Gastroesophageal sphincter (tissue), 4 donors: Measurements from ENCODE around the gene STUM. TPM values are rescaled to one million over a fixed set of nuclear protein-coding genes. Genes with fewer than 3 reads are reported as not detected.
A peak's percentile ranks its signal among the peaks of the same experiment; 100 is the strongest.

Experiments
- ATAC-seq: fragments of 150-250 bp; one replicate; pipeline ENCODE4 v1.9.1; 2016; ENCODE audit warnings: mild to moderate bottlenecking, moderate library complexity
- H3K27ac ChIP-seq, 4 donors: fragments of 200-600 bp; sonication (generic) in 3 of 4; 1 replicate in 3 of 4; 2 replicates in 1 of 4; pipeline ENCODE4 v1.5.1; 2016 to 2019
- H3K27me3 ChIP-seq: fragments of 200-600 bp; sonication (generic); one replicate; pipeline ENCODE4 v1.5.1; 2019
- H3K36me3 ChIP-seq, 2 donors: fragments of 200-600 bp; sonication (generic); one replicate each; pipeline ENCODE4 v1.5.1; 2019; ENCODE audit warnings: control low read depth in 1 of 2
- H3K4me1 ChIP-seq, 3 donors: fragments of 200-600 bp; sonication (generic); 1 replicate in 2 of 3; 2 replicates in 1 of 3; pipeline ENCODE4 v1.5.1; 2016 to 2019; ENCODE audit warnings: control low read depth in 2 of 3
- H3K4me3 ChIP-seq, 2 donors: fragments of 200-600 bp; sonication (generic); one replicate each; pipeline ENCODE4 v1.5.1; 2019; ENCODE audit warnings: mild to moderate bottlenecking in 1 of 2, moderate library complexity in 1 of 2
- H3K9me3 ChIP-seq, 3 donors: fragments of 200-600 bp; sonication (generic); one replicate each; pipeline ENCODE4 v1.5.1; 2017 to 2019; ENCODE audit warnings: control low read depth in 2 of 3
- EP300 ChIP-seq: sonication (generic); formaldehyde crosslinking; IDR thresholded peaks from one replicate; pipeline ENCODE4 v1.6.1; 2017; ENCODE audit warnings: antibody characterized with exemption, mild to moderate bottlenecking
- POLR2A ChIP-seq, 2 donors: fragments of 450-650 bp; IDR thresholded peaks; one replicate each; pipeline ENCODE4 v1.6.1; 2017; ENCODE audit warnings: antibody characterized with exemption in 2 of 2, mild to moderate bottlenecking in 2 of 2, moderate library complexity in 1 of 2
- POLR2AphosphoS5 ChIP-seq: sonication (generic); formaldehyde crosslinking; IDR thresholded peaks from one replicate; pipeline ENCODE4 v1.6.1; 2017; ENCODE audit warnings: antibody characterized with exemption
- WGBS, 2 donors: methylation state at CpG; one replicate each; pipeline ENCODE4 v1.1.5; 2018; ENCODE audit warnings: low coverage in 1 of 2; 5-methylcytosine and 5-hydroxymethylcytosine counted together
- total RNA-seq, 4 donors: library from RNA; depleted of rRNA; stranded (reverse); fragments of >200 nt; gene quantifications; one replicate each; pipeline ENCODE4 v1.1.0, GENCODE V29; 2016
- TF ChIP-seq, protein P1 (sequence below), 4 experiments: fragments of 200-600 bp in 2 of 4; fragments of 450-650 bp in 2 of 4; sonication (generic) in 1 of 4; IDR thresholded peaks; one replicate each; pipeline ENCODE4 v1.5.1; 2017 to 2019; ENCODE audit warnings: antibody characterized with exemption in 4 of 4, mild to moderate bottlenecking in 2 of 4, moderate library complexity in 2 of 4

STUM gene
- total RNA-seq, 4 donors from 2014 or later = 2.8 to 9.1 (median 4.5) TPM

GRCh38 chr1:226635456-226635941 is 86.9 kb downstream of the STUM start:
- no peak overlapping the region for H3K4me3 ChIP-seq
- no peak for TF ChIP-seq POLR2AphosphoS5
- no peak for TF ChIP-seq EP300
- TF ChIP-seq POLR2A (IDR thresholded peaks at IDR 0.05) = no peak
- TF ChIP-seq, protein P1, sequence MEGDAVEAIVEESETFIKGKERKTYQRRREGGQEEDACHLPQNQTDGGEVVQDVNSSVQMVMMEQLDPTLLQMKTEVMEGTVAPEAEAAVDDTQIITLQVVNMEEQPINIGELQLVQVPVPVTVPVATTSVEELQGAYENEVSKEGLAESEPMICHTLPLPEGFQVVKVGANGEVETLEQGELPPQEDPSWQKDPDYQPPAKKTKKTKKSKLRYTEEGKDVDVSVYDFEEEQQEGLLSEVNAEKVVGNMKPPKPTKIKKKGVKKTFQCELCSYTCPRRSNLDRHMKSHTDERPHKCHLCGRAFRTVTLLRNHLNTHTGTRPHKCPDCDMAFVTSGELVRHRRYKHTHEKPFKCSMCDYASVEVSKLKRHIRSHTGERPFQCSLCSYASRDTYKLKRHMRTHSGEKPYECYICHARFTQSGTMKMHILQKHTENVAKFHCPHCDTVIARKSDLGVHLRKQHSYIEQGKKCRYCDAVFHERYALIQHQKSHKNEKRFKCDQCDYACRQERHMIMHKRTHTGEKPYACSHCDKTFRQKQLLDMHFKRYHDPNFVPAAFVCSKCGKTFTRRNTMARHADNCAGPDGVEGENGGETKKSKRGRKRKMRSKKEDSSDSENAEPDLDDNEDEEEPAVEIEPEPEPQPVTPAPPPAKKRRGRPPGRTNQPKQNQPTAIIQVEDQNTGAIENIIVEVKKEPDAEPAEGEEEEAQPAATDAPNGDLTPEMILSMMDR (IDR thresholded peaks at IDR 0.05) = no peak
- peaks cover 3 to 51% (median 19%) of the 10 kb centered on the region in 3 donors for H3K4me1 ChIP-seq
- no peak for ATAC-seq
- 91% methylated on average over 4 of the region's 11 CpGs; no CpG with 5 or more reads in 1 of the 2 donors for WGBS, 2 donors
- H3K9me3 ChIP-seq = no peaks in the 10 kb centered on the region
- peaks cover 0 to 87% of the 10 kb centered on the region in 2 donors for H3K36me3 ChIP-seq
- peak overlapping the region in 2 of 4 donors; percentile 84 to 87 for H3K27ac ChIP-seq
- no peaks in the 10 kb centered on the region for H3K27me3 ChIP-seq

GRCh38 chr1:226636847-226637096 is 88.2 kb downstream of the STUM start:
- Histone ChIP-seq H3K36me3 (peaks cover 0 to 91% of the 10 kb centered on the region in 2 donors), H3K4me1 (peaks cover 3 to 42% (median 22%) of the 10 kb centered on the region in 3 donors), H3K27ac (peak overlapping the region in 2 of 4 donors; percentile 84 to 87), H3K27me3 (no peaks in the 10 kb centered on the region), H3K4me3 (no peak overlapping the region), H3K9me3 (no peaks in the 10 kb centered on the region)
- 55% methylated on average over 1 of the region's 1 CpG; no CpG with 5 or more reads in 1 of the 2 donors for WGBS, 2 donors
- ATAC-seq = no peak
- TF ChIP-seq POLR2A (IDR thresholded peaks at IDR 0.05) = no peak
- TF ChIP-seq, protein P1 (IDR thresholded peaks at IDR 0.05) = no peak
- TF ChIP-seq EP300 = no peak
- TF ChIP-seq POLR2AphosphoS5 = no peak

- H3K36me3 ChIP-seq = peaks cover 0 to 92% of the 10 kb centered on the region in 2 donors
- 29 to 53% methylated on average over 6 to 12 of the region's 29 CpGs for WGBS, 2 donors
- H3K4me3 ChIP-seq = no peak overlapping the region
- peaks cover 3 to 36% (median 23%) of the 10 kb centered on the region in 3 donors for H3K4me1 ChIP-seq
- H3K27ac ChIP-seq = peak overlapping the region in 3 of 4 donors; percentile 3 to 87 (median 84)
- ATAC-seq = peak; percentile 56
- no peaks in the 10 kb centered on the region for H3K9me3 ChIP-seq
- TF ChIP-seq POLR2A (IDR thresholded peaks at IDR 0.05) (no peak), POLR2AphosphoS5 (no peak), EP300 (no peak)
- TF ChIP-seq, protein P1 (IDR thresholded peaks at IDR 0.05) = peak in 3 of 4 experiments; percentile 66 to 68 (median 66)
- H3K27me3 ChIP-seq = no peaks in the 10 kb centered on the region
Observed at GRCh38 chr1:226637147-226637935, 88.8 kb downstream of the STUM start.

- H3K4me1 ChIP-seq = peaks cover 3 to 30% (median 28%) of the 10 kb centered on the region in 3 donors
- 0% methylated on average over 1 of the region's 10 CpGs; no CpG with 5 or more reads in 1 of the 2 donors for WGBS, 2 donors
- no peaks in the 10 kb centered on the region for H3K27me3 ChIP-seq
- H3K27ac ChIP-seq = peak overlapping the region in 3 of 4 donors; percentile 10 to 87 (median 84)
- TF ChIP-seq EP300 = no peak
- TF ChIP-seq POLR2AphosphoS5 = no peak
- TF ChIP-seq POLR2A (IDR thresholded peaks at IDR 0.05) = no peak
- TF ChIP-seq, protein P1 (IDR thresholded peaks at IDR 0.05) = no peak
- H3K36me3 ChIP-seq = peaks cover 0 to 92% of the 10 kb centered on the region in 2 donors
- ATAC-seq = peak; percentile 6
- no peak overlapping the region for H3K4me3 ChIP-seq
- H3K9me3 ChIP-seq = no peaks in the 10 kb centered on the region
Observed at GRCh38 chr1:226638001-226638601, 89.5 kb downstream of the STUM start.
